Measurements from ENCODE around the gene SLC35A4.

Gene SLC35A4

GRCh38 chr5:140564196-140565023, at the start of gene SLC35A4, which contains the start of gene APBB3:
SLC35A4 (plus strand) TSS chr5:140564828; CDS start chr5:140567170, 2,342 bp downstream.
APBB3 (minus strand) TSS chr5:140564598; CDS start chr5:140564245, 353 bp downstream.
- peak; percentile 98 for DNase-seq

GRCh38 chr5:140524003-140524402, 40.6 kb upstream of the SLC35A4 start:
- no peak for DNase-seq

GRCh38 chr5:140540227-140540626, 24.4 kb upstream of the SLC35A4 start:
- no peak for DNase-seq

GRCh38 chr5:140542972-140543371, 21.7 kb upstream of the SLC35A4 start:
- DNase-seq = no peak

- no peak for DNase-seq
Measured at GRCh38 chr5:140544986-140545385, 19.6 kb upstream of the SLC35A4 start.

GRCh38 chr5:140545606-140546005, 19.0 kb upstream of the SLC35A4 start:
- DNase-seq = no peak

GRCh38 chr5:140546851-140547507, 17.6 kb upstream of the SLC35A4 start:
- DNase-seq = no peak

- DNase-seq = peak; percentile 89
Measured at GRCh38 chr5:140547508-140548299, 16.9 kb upstream of the SLC35A4 start, which contains the start of gene EIF4EBP3. EIF4EBP3 (plus strand) TSS chr5:140547662; CDS start chr5:140547738, 76 bp downstream.

GRCh38 chr5:140548300-140548688, 16.3 kb upstream of the SLC35A4 start:
- DNase-seq = no peak

- no peak for DNase-seq
Measured at GRCh38 chr5:140548791-140549190, 15.8 kb upstream of the SLC35A4 start.

GRCh38 chr5:140549237-140550144, 15.1 kb upstream of the SLC35A4 start:
- no peak for DNase-seq

- DNase-seq = no peak
Measured at GRCh38 chr5:140550147-140551079, 14.2 kb upstream of the SLC35A4 start.

- DNase-seq = no peak
Measured at GRCh38 chr5:140551872-140552271, 12.8 kb upstream of the SLC35A4 start.

GRCh38 chr5:140553657-140554056, 11.0 kb upstream of the SLC35A4 start:
- peak; percentile 48 for DNase-seq

- no peak for DNase-seq
Measured at GRCh38 chr5:140554454-140554853, 10.2 kb upstream of the SLC35A4 start.

- DNase-seq = no peak
Measured at GRCh38 chr5:140555747-140556312, 8.8 kb upstream of the SLC35A4 start.

GRCh38 chr5:140556438-140556837, 8.2 kb upstream of the SLC35A4 start:
- no peak for DNase-seq

GRCh38 chr5:140557136-140557805, 7.4 kb upstream of the SLC35A4 start, which contains the start of gene SRA1:
SRA1 (minus strand) TSS chr5:140557473; CDS start chr5:140557452, 21 bp downstream.
- peak; percentile 94 for DNase-seq

- DNase-seq = no peak
Measured at GRCh38 chr5:140557965-140558364, 6.7 kb upstream of the SLC35A4 start.

- no peak for DNase-seq
Measured at GRCh38 chr5:140558542-140558941, 6.1 kb upstream of the SLC35A4 start.

Measured in activated CD4-positive, alpha-beta T cell treated with anti-CD3 and anti-CD28 coated beads, Interleukin-2, Interleukin-6, amounts not matched to agents 100 ng/mL and 50 ng/mL, durations not matched to agents 16 hours and 8 hours (primary cell).